Activated CD8-positive, alpha-beta T cell treated with anti-CD3 and anti-CD28 coated beads, Interleukin-2, amount 10 ng/mL, durations not matched to agents 7 days and 5 days (primary cell): ENCODE measurements around the gene PTPRC. TPM values are rescaled to one million over a fixed set of nuclear protein-coding genes. Genes with fewer than 3 reads are reported as not detected.

Source experiments
- ATAC-seq: fragments of 150-1000 bp; cut with Tn5 transposase; one replicate; pipeline ENCODE4 v1.10.0; 2021; ENCODE audit warnings: moderate library complexity
- CTCF ChIA-PET: fragments of 350-600 bp; sonication (Branson Sonifier 250); formaldehyde crosslinking; loops from one replicate; lab custom pipeline; 2021; ENCODE audit warnings: antibody characterized with exemption; lab: Charles Lee
- POLR2A ChIA-PET: fragments of 350-600 bp; sonication (Branson Sonifier 250); formaldehyde crosslinking; loops from one replicate; lab custom pipeline; 2021; ENCODE audit warnings: antibody characterized with exemption; lab: Charles Lee
- DNase-seq: peaks from one replicate; pipeline ENCODE4 v3.0.0-alpha.2; 2020
- H3K27ac Mint-ChIP-seq: one replicate; pipeline ENCODE4 v1.8.0; 2021; ENCODE audit warnings: mild to moderate bottlenecking, mixed read lengths
- H3K27me3 Mint-ChIP-seq: one replicate; pipeline ENCODE4 v1.8.0; 2021; ENCODE audit warnings: low read depth, mixed read lengths
- H3K36me3 Mint-ChIP-seq: one replicate; pipeline ENCODE4 v1.8.0; 2021; ENCODE audit warnings: low read depth, mixed read lengths
- H3K4me1 Mint-ChIP-seq: one replicate; pipeline ENCODE4 v1.8.0; 2021; ENCODE audit warnings: low read depth, mixed read lengths
- H3K4me3 Mint-ChIP-seq: one replicate; pipeline ENCODE4 v1.8.0; 2021; ENCODE audit warnings: mild to moderate bottlenecking, mixed read lengths
- H3K9me3 Mint-ChIP-seq: one replicate; pipeline ENCODE4 v1.8.0; 2022; ENCODE audit warnings: mixed read lengths; ENCODE audit not compliant: insufficient read depth
- total RNA-seq, 2 experiments: library from RNA; stranded (reverse); gene quantifications; one replicate each; pipeline ENCODE4 v1.2.3, GENCODE V29; 2021

PTPRC gene
- total RNA-seq, 2 experiments from 2014 or later: 604 to 619 TPM

DNA sequence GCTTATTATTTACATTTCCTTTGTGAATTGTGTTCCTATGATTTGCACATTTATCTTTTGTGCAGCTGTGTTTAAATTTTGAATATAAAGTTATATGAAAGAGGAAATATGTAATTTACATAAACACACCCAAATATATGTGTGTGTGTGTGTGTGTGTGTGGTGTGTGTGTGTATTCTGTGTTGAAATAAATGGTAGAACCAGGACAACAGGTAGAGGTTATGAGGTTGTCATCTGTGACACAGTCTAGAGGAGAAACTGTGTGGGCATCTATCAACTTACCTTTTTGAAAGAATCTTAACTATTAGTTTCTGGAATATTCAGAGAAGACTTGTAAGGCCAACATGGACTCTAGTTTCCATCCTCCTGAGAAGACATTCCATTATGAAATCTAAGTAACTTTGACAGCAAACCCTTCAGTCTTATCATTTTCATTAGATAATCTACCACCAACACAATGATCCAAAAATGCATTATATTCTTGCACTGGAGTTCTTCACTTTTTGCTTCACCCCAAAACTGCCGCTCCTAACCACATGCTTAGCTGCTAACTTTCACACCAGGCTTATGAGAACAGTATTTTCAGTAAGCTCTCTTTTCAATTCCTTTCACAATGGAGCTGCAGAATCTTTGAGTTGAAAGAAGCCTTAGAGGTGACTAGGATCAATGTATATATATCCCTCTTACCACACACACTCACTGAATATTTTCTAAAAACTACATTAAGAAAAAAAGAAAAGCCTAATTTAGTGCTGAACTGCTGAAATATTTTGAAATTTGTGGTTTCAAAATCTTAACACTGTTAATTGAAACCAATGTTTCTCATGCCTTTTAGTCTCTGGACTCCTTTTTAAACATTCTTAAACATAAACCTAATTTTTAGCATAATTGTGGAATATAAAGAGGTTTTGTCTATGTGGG, 21.8 kb downstream of the PTPRC start:
- no peaks in the 10 kb centered on the region for H3K27me3 Mint-ChIP-seq
- no peaks in the 10 kb centered on the region for H3K9me3 Mint-ChIP-seq
- ChIA-PET CTCF (interaction anchor here (1.0 to 1.3 kb wide), 5 partner anchors 9 to 137 kb away, joined by 3 to 5 read pairs (median 4); no protein-coding TSS in a partner anchor), POLR2A (interaction anchor here (0.7 to 2.0 kb wide), 5 partner anchors 10 to 41 kb away, joined by 3 to 9 read pairs (median 5); no protein-coding TSS in a partner anchor)
- DNase-seq (peak; percentile 54), ATAC-seq (peak; percentile 10)
- H3K4me3 Mint-ChIP-seq: peak overlapping the region; percentile 55
- H3K4me1 Mint-ChIP-seq: peaks cover 72% of the 10 kb centered on the region
- peaks cover 64% of the 10 kb centered on the region for H3K36me3 Mint-ChIP-seq
- H3K27ac Mint-ChIP-seq: peak overlapping the region; percentile 65

DNA sequence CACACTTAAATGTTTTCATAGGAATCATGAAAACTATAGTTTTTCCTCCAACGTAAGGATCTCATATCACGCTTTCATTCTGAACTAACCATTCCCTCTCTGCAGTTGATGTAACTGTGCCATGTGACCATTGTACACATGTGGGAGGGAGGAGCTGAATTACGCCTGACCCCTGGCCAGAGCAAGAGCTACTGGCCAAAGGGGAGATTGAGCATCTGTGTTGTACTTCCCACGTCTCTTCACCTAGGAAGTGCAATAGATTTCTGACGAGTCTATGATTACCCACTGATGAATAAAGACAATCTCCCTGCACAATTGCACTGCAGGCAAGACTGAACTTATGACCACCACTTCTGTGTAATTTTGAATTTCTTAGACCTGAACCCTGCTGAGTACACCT, 24.0 kb downstream of the PTPRC start:
- CTCF ChIA-PET: interaction anchor here (1.0 to 1.5 kb wide), 5 partner anchors 9 to 37 kb away, joined by 3 to 7 read pairs (median 3); no protein-coding TSS in a partner anchor
- peaks cover 75% of the 10 kb centered on the region for H3K4me1 Mint-ChIP-seq

DNA sequence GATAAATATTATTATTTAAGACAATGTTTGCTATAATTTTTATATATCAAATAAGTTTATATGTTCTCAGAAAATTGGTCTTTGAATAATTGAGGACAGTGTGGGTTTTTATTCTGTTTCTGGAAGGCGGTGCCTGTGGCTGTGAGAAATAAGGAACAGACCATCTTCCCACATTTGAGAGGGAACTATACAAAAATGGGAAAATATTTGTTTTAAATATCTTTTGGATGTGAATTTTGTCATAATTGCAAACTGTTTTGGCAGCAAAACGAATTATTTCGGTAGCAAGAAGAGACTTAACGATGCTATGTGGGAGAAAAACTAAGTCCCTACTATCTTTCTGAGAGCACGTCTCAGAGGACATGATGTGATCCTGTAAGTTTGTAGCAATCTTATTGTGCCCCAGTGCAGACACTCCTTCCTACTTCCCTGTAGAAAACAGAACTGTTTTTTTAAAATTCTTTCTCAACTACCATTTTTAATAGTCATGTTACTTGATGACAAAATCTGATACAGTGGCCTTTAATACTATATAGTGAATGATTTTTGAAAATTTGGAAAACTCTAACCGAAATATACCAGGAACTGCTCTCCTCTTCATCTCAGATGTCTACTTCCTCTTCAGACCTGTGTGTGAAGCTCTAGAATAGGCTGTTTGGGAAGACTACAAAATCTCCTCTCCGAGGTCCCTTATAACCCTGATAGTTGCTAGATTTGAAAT, 25.4 kb downstream of the PTPRC start:
- peak overlapping the region; percentile 84 for H3K27ac Mint-ChIP-seq
- DNase-seq (no peak), ATAC-seq (peak; percentile 33)
- ChIA-PET CTCF (interaction anchor here (1.0 kb wide), 1 partner anchor 8 kb away, joined by 3 read pairs; no protein-coding TSS in a partner anchor), POLR2A (interaction anchor here (0.5 to 1.2 kb wide), 2 partner anchors 14 to 17 kb away, joined by 3 to 6 read pairs; no protein-coding TSS in a partner anchor)
- H3K4me3 Mint-ChIP-seq: peak overlapping the region; percentile 69
- H3K9me3 Mint-ChIP-seq: no peaks in the 10 kb centered on the region
- H3K36me3 Mint-ChIP-seq: peaks cover 69% of the 10 kb centered on the region
- H3K4me1 Mint-ChIP-seq: peaks cover 76% of the 10 kb centered on the region
- H3K27me3 Mint-ChIP-seq: no peaks in the 10 kb centered on the region

More for the DNA sequence above, 24.0 kb downstream of the PTPRC start:
- H3K9me3 Mint-ChIP-seq: no peaks in the 10 kb centered on the region
- peak overlapping the region; percentile 63 for H3K4me3 Mint-ChIP-seq
- DNase-seq (no peak), ATAC-seq (peak; percentile 10)
- POLR2A ChIA-PET: interaction anchor here (0.6 to 1.6 kb wide), 7 partner anchors 13 to 28 kb away, joined by 3 to 8 read pairs (median 6); no protein-coding TSS in a partner anchor
- no peaks in the 10 kb centered on the region for H3K27me3 Mint-ChIP-seq
- peaks cover 67% of the 10 kb centered on the region for H3K36me3 Mint-ChIP-seq
- peak overlapping the region; percentile 82 for H3K27ac Mint-ChIP-seq

DNA sequence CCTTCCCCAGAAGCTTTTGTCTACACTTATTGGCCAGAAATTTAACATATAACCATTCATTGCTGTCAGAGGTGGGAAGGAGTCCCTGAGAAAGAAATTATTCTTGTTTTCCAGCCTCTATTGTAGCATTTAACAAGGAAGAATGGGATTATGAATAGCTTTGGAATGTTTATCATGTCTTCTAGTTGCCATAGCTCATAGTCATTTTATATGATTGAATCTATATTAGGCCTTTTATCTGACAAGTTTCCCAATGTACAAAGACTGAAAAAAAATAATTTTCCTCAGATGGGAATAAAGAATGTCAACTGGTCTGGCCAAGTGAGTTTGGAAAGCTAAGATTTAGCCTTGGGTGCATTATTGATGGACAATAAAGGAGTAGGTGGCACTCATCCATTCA, 28.3 kb downstream of the PTPRC start:
- DNase-seq (no peak), ATAC-seq (no peak)
- Mint-ChIP-seq H3K27ac (peak overlapping the region; percentile 80), H3K4me1 (peaks cover 83% of the 10 kb centered on the region), H3K9me3 (no peaks in the 10 kb centered on the region), H3K27me3 (no peaks in the 10 kb centered on the region), H3K36me3 (peaks cover 80% of the 10 kb centered on the region), H3K4me3 (no peak overlapping the region)
- CTCF ChIA-PET: interaction anchor here (0.9 to 2.4 kb wide), 12 partner anchors 12 to 145 kb away, joined by 3 to 8 read pairs (median 4); no protein-coding TSS in a partner anchor
- POLR2A ChIA-PET: interaction anchor here (0.7 to 4.5 kb wide), 5 partner anchors 12 to 509 kb away, joined by 3 to 27 read pairs (median 4); no protein-coding TSS in a partner anchor

DNA sequence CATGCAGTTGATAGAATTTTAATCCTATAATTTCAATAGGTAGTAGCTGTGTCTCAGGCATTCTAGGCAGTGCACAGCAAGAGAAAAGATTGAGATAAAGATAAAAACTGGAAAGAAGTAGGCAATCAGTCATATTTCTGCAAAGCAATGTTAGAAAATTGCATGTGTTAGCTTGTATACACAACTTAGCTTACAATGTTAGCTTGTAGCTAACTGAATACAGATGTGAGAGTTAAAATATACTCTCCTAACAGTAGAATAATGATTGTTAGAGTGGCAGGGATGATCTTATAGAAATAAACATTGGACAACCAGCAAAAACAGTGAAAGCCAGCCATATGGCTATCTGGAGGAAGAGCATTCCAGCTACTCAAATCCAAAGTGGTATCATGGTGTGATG, 29.0 kb downstream of the PTPRC start:
- DNase-seq: no peak
- Mint-ChIP-seq H3K4me1 (peaks cover 82% of the 10 kb centered on the region), H3K27me3 (no peaks in the 10 kb centered on the region), H3K9me3 (no peaks in the 10 kb centered on the region), H3K27ac (peak overlapping the region; percentile 80), H3K4me3 (no peak overlapping the region), H3K36me3 (peaks cover 81% of the 10 kb centered on the region)
- ChIA-PET POLR2A (interaction anchor here (0.7 to 4.5 kb wide), 6 partner anchors 9 to 509 kb away, joined by 3 to 27 read pairs (median 4); no protein-coding TSS in a partner anchor), CTCF (interaction anchor here (0.7 to 2.4 kb wide), 12 partner anchors 12 to 465 kb away, joined by 3 to 8 read pairs (median 4); no protein-coding TSS in a partner anchor)
- ATAC-seq: no peak

DNA sequence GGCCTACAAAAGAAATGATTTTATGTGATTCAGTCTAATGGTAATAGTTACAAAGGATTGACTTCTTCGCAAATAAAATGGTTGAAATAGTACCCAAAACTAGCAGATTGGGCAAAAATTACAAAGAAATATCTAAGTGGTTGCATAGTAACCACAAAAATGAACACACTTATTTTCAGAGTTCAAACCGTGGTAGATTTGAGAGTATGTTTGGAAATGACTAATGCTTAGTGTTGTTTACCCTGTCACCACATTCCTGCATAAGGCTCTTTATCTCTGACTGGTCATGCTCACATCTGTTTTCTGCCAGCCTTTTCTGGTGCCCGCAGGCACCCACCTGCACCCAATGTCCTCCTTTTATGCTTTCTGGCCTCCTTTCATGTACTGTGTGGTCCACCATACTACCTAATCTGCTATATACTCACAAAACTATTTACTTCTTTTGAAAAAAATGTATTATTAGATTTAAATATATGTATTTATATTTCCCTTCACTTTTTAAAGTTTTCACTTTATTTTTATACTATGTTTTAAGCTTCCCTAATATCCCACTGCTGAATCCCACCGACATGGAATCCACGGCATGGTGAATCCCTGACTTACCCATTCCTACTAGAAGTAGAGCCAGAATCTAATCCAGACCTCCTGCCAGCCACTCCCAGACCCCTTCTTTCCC, 30.3 kb downstream of the PTPRC start:
- ChIA-PET CTCF (interaction anchor here (1.0 to 1.4 kb wide), 2 partner anchors 9 to 13 kb away, joined by 4 to 5 read pairs; no protein-coding TSS in a partner anchor), POLR2A (interaction anchor here (0.6 to 4.5 kb wide), 4 partner anchors 9 to 511 kb away, joined by 4 to 27 read pairs (median 10); no protein-coding TSS in a partner anchor)
- Mint-ChIP-seq H3K4me3 (peak overlapping the region; percentile 21), H3K27ac (peak overlapping the region; percentile 80), H3K27me3 (no peaks in the 10 kb centered on the region), H3K9me3 (no peaks in the 10 kb centered on the region), H3K36me3 (peaks cover 81% of the 10 kb centered on the region), H3K4me1 (peaks cover 84% of the 10 kb centered on the region)
- peak; percentile 79 for ATAC-seq
- peak; percentile 52 for DNase-seq

DNA sequence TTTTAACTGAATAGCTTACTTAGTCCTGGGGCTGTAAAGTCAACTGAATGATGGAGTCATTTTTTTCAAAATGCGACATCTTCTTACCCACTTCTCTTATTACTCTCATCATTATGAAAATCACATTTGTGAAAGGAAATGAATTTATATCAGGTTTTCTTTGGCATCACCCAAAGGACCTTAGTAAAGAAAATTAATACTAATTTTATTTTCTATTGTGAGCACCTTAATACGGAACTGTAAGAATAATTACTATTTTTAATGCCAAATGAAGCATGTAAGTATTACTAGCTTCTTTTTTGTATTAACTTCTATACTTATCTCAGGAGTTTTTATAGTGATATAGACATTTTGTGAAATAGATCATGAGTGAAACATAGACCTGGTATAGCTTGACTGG, 30.9 kb downstream of the PTPRC start:
- no peak for DNase-seq
- H3K27ac Mint-ChIP-seq: peak overlapping the region; percentile 72
- H3K36me3 Mint-ChIP-seq: peaks cover 79% of the 10 kb centered on the region
- H3K27me3 Mint-ChIP-seq: no peaks in the 10 kb centered on the region
- H3K4me1 Mint-ChIP-seq: peaks cover 82% of the 10 kb centered on the region
- ChIA-PET CTCF (interaction anchor here (1.0 to 1.4 kb wide), 2 partner anchors 8 to 12 kb away, joined by 4 to 5 read pairs; no protein-coding TSS in a partner anchor), POLR2A (interaction anchor here (0.6 to 4.5 kb wide), 3 partner anchors 8 to 511 kb away, joined by 4 to 27 read pairs (median 5); no protein-coding TSS in a partner anchor)
- no peaks in the 10 kb centered on the region for H3K9me3 Mint-ChIP-seq
- no peak for ATAC-seq
- H3K4me3 Mint-ChIP-seq: peak overlapping the region; percentile 21

DNA sequence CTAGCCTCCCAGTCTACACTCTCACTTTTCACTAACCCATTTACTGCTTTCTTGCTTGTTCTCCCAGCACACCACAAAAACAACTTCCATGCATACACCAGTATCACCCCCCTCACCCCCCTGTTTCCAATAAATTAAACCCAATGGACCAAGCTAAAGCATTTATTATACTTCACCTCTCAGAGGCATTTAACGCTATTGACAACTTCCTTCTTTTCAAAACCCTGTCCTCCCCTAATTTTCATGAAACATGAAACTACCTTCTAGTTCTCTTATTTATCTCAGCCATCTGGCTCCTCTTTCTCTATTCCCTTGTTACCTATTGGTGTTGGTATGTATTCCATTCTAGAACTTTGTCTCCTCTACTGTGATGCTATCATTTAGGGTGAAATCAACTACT, 32.3 kb downstream of the PTPRC start:
- Mint-ChIP-seq H3K9me3 (no peaks in the 10 kb centered on the region), H3K27me3 (no peaks in the 10 kb centered on the region), H3K27ac (peak overlapping the region; percentile 82), H3K36me3 (peaks cover 79% of the 10 kb centered on the region), H3K4me3 (peak overlapping the region; percentile 35), H3K4me1 (peaks cover 82% of the 10 kb centered on the region)
- POLR2A ChIA-PET: interaction anchor here (1.2 kb wide), 1 partner anchor 14 kb away, joined by 3 read pairs; no protein-coding TSS in a partner anchor
- CTCF ChIA-PET: interaction anchor here (1.1 to 2.6 kb wide), 3 partner anchors 10 to 151 kb away, joined by 3 to 6 read pairs (median 5); no protein-coding TSS in a partner anchor
- DNase-seq (no peak), ATAC-seq (no peak)

DNA sequence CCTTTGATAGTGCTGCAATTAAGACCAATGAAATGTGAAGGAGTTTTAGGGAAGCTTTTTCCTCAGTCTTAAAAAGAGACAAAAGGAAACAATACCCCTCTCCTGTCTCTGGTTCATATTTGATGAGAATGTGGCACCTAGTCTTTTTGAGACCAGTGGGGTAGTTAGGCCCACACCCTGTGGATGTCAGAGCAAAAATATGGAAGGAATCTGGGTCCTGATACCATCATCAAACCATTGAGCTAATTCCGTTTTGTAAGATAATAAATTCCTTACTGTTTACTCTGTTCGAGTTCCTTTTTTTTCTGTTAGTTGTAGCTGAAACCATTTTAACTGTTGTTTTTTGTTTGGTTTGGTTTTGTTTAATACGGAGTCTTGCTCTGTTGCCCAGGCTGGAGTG, 33.3 kb downstream of the PTPRC start:
- peaks cover 87% of the 10 kb centered on the region for H3K4me1 Mint-ChIP-seq
- DNase-seq (no peak), ATAC-seq (no peak)
- no peaks in the 10 kb centered on the region for H3K27me3 Mint-ChIP-seq
- POLR2A ChIA-PET: interaction anchor here (1.2 to 1.9 kb wide), 5 partner anchors 10 to 148 kb away, joined by 3 to 9 read pairs (median 3); no protein-coding TSS in a partner anchor
- CTCF ChIA-PET: interaction anchor here (1.1 to 2.6 kb wide), 6 partner anchors 9 to 152 kb away, joined by 3 to 6 read pairs (median 4); no protein-coding TSS in a partner anchor
- no peak overlapping the region for H3K4me3 Mint-ChIP-seq
- H3K9me3 Mint-ChIP-seq: no peaks in the 10 kb centered on the region
- H3K36me3 Mint-ChIP-seq: peaks cover 81% of the 10 kb centered on the region
- no peak overlapping the region for H3K27ac Mint-ChIP-seq

DNA sequence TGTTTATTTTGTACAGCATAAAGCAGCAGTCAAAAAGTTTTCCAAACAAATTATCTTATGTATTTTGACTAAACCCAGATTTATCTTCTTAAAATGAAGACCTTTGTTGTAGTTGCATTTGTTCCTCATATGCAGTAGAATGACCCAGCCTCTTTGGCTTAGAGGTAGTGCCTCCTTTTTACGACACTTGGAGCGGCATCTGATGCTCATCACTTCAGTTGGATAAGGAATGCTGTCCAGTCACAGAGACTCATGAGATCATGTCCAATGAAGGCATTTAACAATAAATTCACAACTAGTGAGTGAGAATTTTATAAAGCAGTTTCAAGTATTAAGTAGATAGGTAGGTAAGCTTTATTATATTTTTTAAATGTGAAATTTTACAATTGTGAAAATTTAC, 35.2 kb downstream of the PTPRC start:
- Mint-ChIP-seq H3K4me3 (peak overlapping the region; percentile 41), H3K4me1 (peaks cover 86% of the 10 kb centered on the region), H3K27me3 (no peaks in the 10 kb centered on the region), H3K36me3 (peaks cover 80% of the 10 kb centered on the region), H3K27ac (peak overlapping the region; percentile 46), H3K9me3 (no peaks in the 10 kb centered on the region)
- CTCF ChIA-PET: interaction anchor here (0.8 to 1.5 kb wide), 2 partner anchors 15 to 23 kb away, joined by 3 to 4 read pairs; no protein-coding TSS in a partner anchor
- POLR2A ChIA-PET: interaction anchor here (0.8 to 1.5 kb wide), 3 partner anchors 15 to 60 kb away, joined by 3 to 4 read pairs (median 4); no protein-coding TSS in a partner anchor
- DNase-seq (no peak), ATAC-seq (no peak)
